Hepatocyte (in vitro differentiated cells): ENCODE measurements around the gene NRN1L. TPM values are rescaled to one million over a fixed set of nuclear protein-coding genes. Genes with fewer than 3 reads are reported as not detected.

ENCODE experiments used
- DNase-seq: peaks from one replicate; pipeline ENCODE4 v3.0.0-alpha.2; 2016; ENCODE audit warnings: low spot score
- H2AFZ ChIP-seq: fragments of 200-600 bp; sonication (generic); 2 replicates; pipeline ENCODE4 v1.6.0; 2016; ENCODE audit warnings: antibody characterized with exemption, mild to moderate bottlenecking
- H3K27ac ChIP-seq: fragments of 200-600 bp; sonication (generic); 2 replicates; pipeline ENCODE4 v1.5.1; 2016; ENCODE audit warnings: mild to moderate bottlenecking
- H3K27me3 ChIP-seq: fragments of 200-600 bp; sonication (generic); 2 replicates; pipeline ENCODE4 v1.6.1; 2016
- H3K36me3 ChIP-seq: fragments of 200-600 bp; sonication (generic); replicated peaks from 2 replicates; pipeline ENCODE4 v1.5.1; 2016; ENCODE audit warnings: low read depth; ENCODE audit not compliant: insufficient read depth
- H3K4me1 ChIP-seq: fragments of 200-600 bp; sonication (generic); 2 replicates; pipeline ENCODE4 v1.5.1; 2016; ENCODE audit warnings: mild to moderate bottlenecking, moderate library complexity; ENCODE audit not compliant: insufficient read depth
- H3K4me2 ChIP-seq: fragments of 200-600 bp; sonication (generic); 2 replicates; pipeline ENCODE4 v1.6.0; 2016
- H3K4me3 ChIP-seq: fragments of 200-600 bp; sonication (generic); 2 replicates; pipeline ENCODE4 v1.5.1; 2016; ENCODE audit warnings: mild to moderate bottlenecking
- H3K79me2 ChIP-seq: fragments of 200-600 bp; sonication (generic); 2 replicates; pipeline ENCODE4 v1.6.0; 2017; ENCODE audit warnings: mild to moderate bottlenecking
- H3K9me2 ChIP-seq: fragments of 200-600 bp; sonication (generic); replicated peaks from 2 replicates; pipeline ENCODE4 v1.6.0; 2017; ENCODE audit warnings: mild to moderate bottlenecking; ENCODE audit not compliant: insufficient read depth
- H3K9me3 ChIP-seq: fragments of 200-600 bp; sonication (generic); 2 replicates; pipeline ENCODE4 v1.5.1; 2016; ENCODE audit warnings: low read depth, mild to moderate bottlenecking
- H4K20me1 ChIP-seq: fragments of 200-600 bp; sonication (generic); 2 replicates; pipeline ENCODE4 v1.6.0; 2016; ENCODE audit warnings: mild to moderate bottlenecking; ENCODE audit not compliant: insufficient read depth, poor library complexity, severe bottlenecking
- EZH2 ChIP-seq: fragments of 200-600 bp; sonication (generic); IDR thresholded peaks from 2 replicates; pipeline ENCODE4 v1.6.1; 2016; ENCODE audit warnings: antibody characterized with exemption, mild to moderate bottlenecking, borderline replicate concordance
- EZH2phosphoT487 ChIP-seq: fragments of 200-600 bp; sonication (generic); IDR thresholded peaks from one replicate; pipeline ENCODE4 v1.6.1; 2018; ENCODE audit warnings: antibody characterized with exemption, mild to moderate bottlenecking, low read depth, moderate library complexity; ENCODE audit not compliant: unreplicated experiment, severe bottlenecking
- WGBS: methylation state at CpG from one replicate; pipeline ENCODE4 v1.1.6; 2016; ENCODE audit warnings: low lambda C conversion rate; ENCODE audit errors: missing lambda C conversion rate; 5-methylcytosine and 5-hydroxymethylcytosine counted together
- polyA plus RNA-seq: library from polyadenylated mRNA; unstranded; fragments of >200 nt; fragmentation: Nextera tagmentation; extraction: Ambion mirVana; gene quantifications from 2 replicates; pipeline ENCODE4 v1.2.1, GENCODE V29; 2016
- total RNA-seq: library from RNA; depleted of rRNA; stranded (reverse); fragments of >200 nt; gene quantifications from 2 replicates; pipeline ENCODE4 v1.2.3, GENCODE V29; 2014
- TF ChIP-seq, protein P1 (sequence below): fragments of 200-600 bp; sonication (generic); IDR thresholded peaks from 2 replicates; pipeline ENCODE4 v1.5.1; 2016; ENCODE audit warnings: antibody characterized with exemption, mild to moderate bottlenecking; ENCODE audit not compliant: poor library complexity

The NRN1L gene
- total and polyA plus RNA-seq, 2 experiments from 2014 or later = 0.73 TPM; not detected in 1

DNA sequence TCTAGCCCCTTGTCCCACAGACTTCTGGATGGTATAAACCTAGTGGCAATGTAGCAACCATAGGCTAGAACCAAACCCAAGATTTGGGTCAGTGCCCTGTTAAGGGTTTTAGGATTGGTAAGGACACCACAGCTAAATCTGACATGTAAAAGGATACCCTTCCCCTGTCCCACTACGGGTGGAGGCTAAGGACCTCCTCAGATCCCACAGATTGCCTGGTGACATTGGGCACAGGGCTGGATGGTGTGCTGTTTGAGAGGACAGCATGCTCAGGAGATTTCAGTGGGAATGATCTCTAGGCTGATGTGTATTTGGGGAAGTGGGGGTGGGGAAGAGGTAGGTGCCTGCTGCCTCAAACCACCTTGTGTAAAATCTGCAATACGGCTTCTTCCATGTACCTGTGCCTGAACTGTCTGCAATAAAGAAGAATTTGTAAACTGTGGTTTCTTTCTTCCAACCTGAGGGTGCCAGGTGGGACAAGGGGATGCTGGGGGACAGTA lies 12.5 kb upstream of the NRN1L start:
- peak overlapping the region; percentile 95 for H2AFZ ChIP-seq
- H3K27me3 ChIP-seq = no peaks in the 10 kb centered on the region
- H3K27ac ChIP-seq = peak overlapping the region; percentile 88
- peak overlapping the region; percentile 86 for H3K4me2 ChIP-seq
- DNase-seq = no peak
- 59% methylated on average over 2 of the region's 2 CpGs for WGBS
- no peak overlapping the region for H3K4me3 ChIP-seq
- TF ChIP-seq EZH2 (no peak), EZH2phosphoT487 (no peak)
- TF ChIP-seq, protein P1, sequence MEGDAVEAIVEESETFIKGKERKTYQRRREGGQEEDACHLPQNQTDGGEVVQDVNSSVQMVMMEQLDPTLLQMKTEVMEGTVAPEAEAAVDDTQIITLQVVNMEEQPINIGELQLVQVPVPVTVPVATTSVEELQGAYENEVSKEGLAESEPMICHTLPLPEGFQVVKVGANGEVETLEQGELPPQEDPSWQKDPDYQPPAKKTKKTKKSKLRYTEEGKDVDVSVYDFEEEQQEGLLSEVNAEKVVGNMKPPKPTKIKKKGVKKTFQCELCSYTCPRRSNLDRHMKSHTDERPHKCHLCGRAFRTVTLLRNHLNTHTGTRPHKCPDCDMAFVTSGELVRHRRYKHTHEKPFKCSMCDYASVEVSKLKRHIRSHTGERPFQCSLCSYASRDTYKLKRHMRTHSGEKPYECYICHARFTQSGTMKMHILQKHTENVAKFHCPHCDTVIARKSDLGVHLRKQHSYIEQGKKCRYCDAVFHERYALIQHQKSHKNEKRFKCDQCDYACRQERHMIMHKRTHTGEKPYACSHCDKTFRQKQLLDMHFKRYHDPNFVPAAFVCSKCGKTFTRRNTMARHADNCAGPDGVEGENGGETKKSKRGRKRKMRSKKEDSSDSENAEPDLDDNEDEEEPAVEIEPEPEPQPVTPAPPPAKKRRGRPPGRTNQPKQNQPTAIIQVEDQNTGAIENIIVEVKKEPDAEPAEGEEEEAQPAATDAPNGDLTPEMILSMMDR = no peak
- H3K36me3 ChIP-seq = no peaks in the 10 kb centered on the region
- H3K9me3 ChIP-seq = no peaks in the 10 kb centered on the region
- peaks cover 21% of the 10 kb centered on the region for H4K20me1 ChIP-seq
- peaks cover 49% of the 10 kb centered on the region for H3K79me2 ChIP-seq
- no peaks in the 10 kb centered on the region for H3K9me2 ChIP-seq
- H3K4me1 ChIP-seq = peaks cover 10% of the 10 kb centered on the region

DNA sequence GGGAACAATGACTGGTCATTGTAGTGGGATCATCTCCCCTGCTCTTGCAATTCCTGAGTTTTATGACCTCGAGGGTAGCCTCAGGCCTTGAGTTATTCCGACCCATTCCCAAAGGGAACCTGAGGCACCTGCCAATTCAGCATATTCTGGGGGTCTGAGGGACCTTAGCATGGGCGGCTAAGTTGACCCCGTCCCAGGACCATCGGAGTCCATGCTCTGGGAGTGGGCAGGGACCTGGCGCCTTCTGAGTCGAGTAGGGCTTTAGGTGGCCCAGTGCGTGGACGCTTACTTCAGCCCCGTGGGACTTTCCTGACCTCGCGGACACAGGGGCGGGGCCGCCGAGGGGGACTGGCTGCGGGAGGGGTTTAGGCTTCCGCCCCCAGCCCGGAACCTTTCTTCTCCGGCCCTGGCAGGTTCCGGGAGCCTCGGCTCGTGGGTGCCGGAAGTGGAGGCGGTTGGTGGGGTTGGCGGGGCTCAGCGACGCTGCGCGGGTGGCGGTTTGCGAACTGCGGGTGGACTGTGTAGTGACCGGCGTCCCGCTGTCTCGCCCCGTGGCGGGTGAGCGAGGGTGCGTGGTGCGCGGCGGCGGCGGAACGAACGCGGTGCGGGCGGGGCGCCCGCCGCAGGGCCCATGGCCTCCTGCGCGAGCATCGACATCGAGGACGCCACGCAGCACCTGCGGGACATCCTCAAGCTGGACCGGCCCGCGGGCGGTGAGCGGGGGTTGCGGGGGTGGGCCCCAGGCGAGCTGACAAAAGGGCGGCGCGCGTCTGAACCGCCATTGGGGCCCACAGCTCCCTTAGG lies 11.9 kb upstream of the NRN1L start, which contains the start of gene EDC4:
EDC4 (plus strand) TSS at position 422 of the 804 bp plus-strand sequence; CDS start at position 632, 210 bp downstream.
- peaks cover 45% of the 10 kb centered on the region for H3K79me2 ChIP-seq
- H3K27ac ChIP-seq = peak within 1 kb of the TSS; percentile 88
- peaks cover 10% of the 10 kb centered on the region for H3K4me1 ChIP-seq
- peak within 1 kb of the TSS; percentile 86 for H3K4me2 ChIP-seq
- no peaks in the 10 kb centered on the region for H3K27me3 ChIP-seq
- H4K20me1 ChIP-seq = peaks cover 17% of the 10 kb centered on the region
- WGBS = 7% methylated on average over 35 of the region's 72 CpGs
- H3K4me3 ChIP-seq = peak within 1 kb of the TSS; percentile 94
- H3K9me2 ChIP-seq = no peaks in the 10 kb centered on the region
- H3K9me3 ChIP-seq = no peaks in the 10 kb centered on the region
- TF ChIP-seq EZH2 (no peak), EZH2phosphoT487 (no peak)
- TF ChIP-seq, protein P1 = no peak
- no peaks in the 10 kb centered on the region for H3K36me3 ChIP-seq
- DNase-seq = peak; percentile 89
- peak within 1 kb of the TSS; percentile 95 for H2AFZ ChIP-seq

- Histone ChIP-seq H3K4me3 (peak overlapping the region; percentile 94), H3K9me2 (no peaks in the 10 kb centered on the region), H3K36me3 (no peaks in the 10 kb centered on the region), H3K4me1 (peaks cover 10% of the 10 kb centered on the region), H4K20me1 (peaks cover 17% of the 10 kb centered on the region), H3K4me2 (peak overlapping the region; percentile 86), H3K27ac (peak overlapping the region; percentile 88), H3K9me3 (no peaks in the 10 kb centered on the region), H3K79me2 (peaks cover 40% of the 10 kb centered on the region), H2AFZ (peak overlapping the region; percentile 95), H3K27me3 (no peaks in the 10 kb centered on the region)
- no peak for DNase-seq
- no peak for TF ChIP-seq EZH2
- TF ChIP-seq EZH2phosphoT487 = no peak
- TF ChIP-seq, protein P1 = no peak
- 22% methylated on average over 23 of the region's 23 CpGs for WGBS
Observed at GRCh38 chr16:67873435-67874370, 11.0 kb upstream of the NRN1L start.
